ENCODE results near the gene ADIPOR1.
"Not testable (repeated sequence)": the region's sequence is repeated elsewhere in the genome, so short reads cannot be mapped to it uniquely, and the experiment has no call there.

DNA sequence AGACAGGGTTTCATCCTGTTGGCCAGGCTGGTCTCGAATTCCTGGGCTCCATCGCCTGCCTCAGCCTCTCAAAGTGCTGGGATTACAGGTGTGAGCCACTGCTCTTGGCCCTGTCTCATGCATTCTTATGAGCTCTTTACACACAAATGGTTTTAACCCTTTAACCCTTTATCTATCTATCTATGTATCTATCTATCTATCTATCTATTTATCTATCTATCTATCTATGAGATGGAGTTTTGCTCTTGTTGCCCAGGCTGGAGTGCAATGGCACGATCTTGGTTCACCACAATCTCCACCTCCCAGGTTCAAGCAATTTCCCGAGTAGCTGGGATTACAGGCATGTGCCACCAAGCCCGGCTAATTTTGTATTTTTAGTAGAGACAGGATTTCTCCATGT is 54.3 kb downstream of the ADIPOR1 start:
- TF ChIP-seq, protein P1, sequence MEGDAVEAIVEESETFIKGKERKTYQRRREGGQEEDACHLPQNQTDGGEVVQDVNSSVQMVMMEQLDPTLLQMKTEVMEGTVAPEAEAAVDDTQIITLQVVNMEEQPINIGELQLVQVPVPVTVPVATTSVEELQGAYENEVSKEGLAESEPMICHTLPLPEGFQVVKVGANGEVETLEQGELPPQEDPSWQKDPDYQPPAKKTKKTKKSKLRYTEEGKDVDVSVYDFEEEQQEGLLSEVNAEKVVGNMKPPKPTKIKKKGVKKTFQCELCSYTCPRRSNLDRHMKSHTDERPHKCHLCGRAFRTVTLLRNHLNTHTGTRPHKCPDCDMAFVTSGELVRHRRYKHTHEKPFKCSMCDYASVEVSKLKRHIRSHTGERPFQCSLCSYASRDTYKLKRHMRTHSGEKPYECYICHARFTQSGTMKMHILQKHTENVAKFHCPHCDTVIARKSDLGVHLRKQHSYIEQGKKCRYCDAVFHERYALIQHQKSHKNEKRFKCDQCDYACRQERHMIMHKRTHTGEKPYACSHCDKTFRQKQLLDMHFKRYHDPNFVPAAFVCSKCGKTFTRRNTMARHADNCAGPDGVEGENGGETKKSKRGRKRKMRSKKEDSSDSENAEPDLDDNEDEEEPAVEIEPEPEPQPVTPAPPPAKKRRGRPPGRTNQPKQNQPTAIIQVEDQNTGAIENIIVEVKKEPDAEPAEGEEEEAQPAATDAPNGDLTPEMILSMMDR (IDR thresholded peaks at IDR 0.05): not testable (repeated sequence)
- not testable (repeated sequence) for TF ChIP-seq POLR2AphosphoS5, EP300, POLR2A (IDR thresholded peaks at IDR 0.05)
